Thoracic aorta (tissue), 2 donors: Measurements from ENCODE around the gene IGLL5. TPM values are rescaled to one million over a fixed set of nuclear protein-coding genes. Genes with fewer than 3 reads are reported as not detected.

Experiments used
- ATAC-seq: fragments of 150-250 bp; one replicate; pipeline ENCODE4 v1.8.0; 2017; ENCODE audit warnings: low read depth; ENCODE audit not compliant: insufficient number of reproducible peaks, low FRiP score
- DNase-seq: peaks from one replicate; pipeline ENCODE4 v3.0.0-alpha.2; 2020; ENCODE audit warnings: low spot score
- H3K27ac ChIP-seq, 2 donors: fragments of 200-600 bp; sonication (generic); 1 replicate in 1 of 2; 2 replicates in 1 of 2; pipeline ENCODE4 v1.5.1; 2016; ENCODE audit warnings: mild to moderate bottlenecking in 2 of 2, moderate library complexity in 2 of 2
- H3K27me3 ChIP-seq: fragments of 200-600 bp; sonication (generic); replicated peaks from 2 replicates; pipeline ENCODE4 v1.6.0; 2016; ENCODE audit warnings: mild to moderate bottlenecking; ENCODE audit not compliant: insufficient read depth
- H3K36me3 ChIP-seq: fragments of 200-600 bp; sonication (generic); one replicate; pipeline ENCODE4 v1.5.1; 2016
- H3K4me1 ChIP-seq, 2 donors: fragments of 200-600 bp; sonication (generic); 1 replicate in 1 of 2; 2 replicates in 1 of 2; pipeline versions ENCODE4 v1.5.1 to v1.6.0; 2016; ENCODE audit warnings: low read depth in 2 of 2, mild to moderate bottlenecking in 1 of 2; ENCODE audit not compliant: control insufficient read depth in 1 of 2
- H3K4me3 ChIP-seq: fragments of 200-600 bp; sonication (generic); 2 replicates; pipeline ENCODE4 v1.5.1; 2016; ENCODE audit warnings: mild to moderate bottlenecking
- H3K9me3 ChIP-seq: fragments of 200-600 bp; sonication (generic); 2 replicates; pipeline ENCODE4 v1.5.1; 2016
- CTCF ChIP-seq: fragments of 200-600 bp; sonication (generic); IDR thresholded peaks from one replicate; pipeline ENCODE4 v1.5.1; 2019; ENCODE audit warnings: antibody characterized with exemption
- total RNA-seq, 2 donors: library from RNA; depleted of rRNA; stranded (reverse); fragments of >200 nt; gene quantifications; one replicate each; pipeline versions ENCODE4 v1.1.0 to v1.2.3, GENCODE V29; 2016

The IGLL5 gene
- total RNA-seq, 2 donors from 2014 or later, result 4.3 TPM; not detected in 1

- H3K27me3 ChIP-seq, result no peaks in the 10 kb centered on the region
- no peaks in the 10 kb centered on the region for H3K9me3 ChIP-seq
- H3K4me3 ChIP-seq, result no peak overlapping the region
- no peaks in the 10 kb centered on the region for H3K36me3 ChIP-seq
- no peak for TF ChIP-seq CTCF
- DNase-seq (no peak), ATAC-seq (no peak)
- H3K4me1 ChIP-seq, result no peaks in the 10 kb centered on the region
- H3K27ac ChIP-seq, result no peak overlapping the region
These were observed 5.6 kb downstream of the IGLL5 start for GRCh38 chr22:22893077-22893805.

GRCh38 chr22:22893891-22894739, 6.5 kb downstream of the IGLL5 start:
- ATAC-seq, result no peak
- no peaks in the 10 kb centered on the region for H3K27me3 ChIP-seq
- H3K36me3 ChIP-seq, result no peaks in the 10 kb centered on the region
- no peaks in the 10 kb centered on the region for H3K9me3 ChIP-seq
- TF ChIP-seq CTCF, result no peak
- H3K4me1 ChIP-seq, result no peaks in the 10 kb centered on the region
- no peak overlapping the region for H3K27ac ChIP-seq
- H3K4me3 ChIP-seq, result no peak overlapping the region
- no peak for DNase-seq

GRCh38 chr22:22894740-22895731, 7.4 kb downstream of the IGLL5 start:
- DNase-seq (no peak), ATAC-seq (no peak)
- no peaks in the 10 kb centered on the region for H3K27me3 ChIP-seq
- TF ChIP-seq CTCF, result no peak
- no peaks in the 10 kb centered on the region for H3K36me3 ChIP-seq
- no peak overlapping the region for H3K4me3 ChIP-seq
- H3K4me1 ChIP-seq, result no peaks in the 10 kb centered on the region
- no peaks in the 10 kb centered on the region for H3K9me3 ChIP-seq
- no peak overlapping the region for H3K27ac ChIP-seq

- no peak for TF ChIP-seq CTCF
These were observed 8.3 kb downstream of the IGLL5 start for GRCh38 chr22:22895776-22896445.

More at GRCh38 chr22:22895776-22896445, 8.3 kb downstream of the IGLL5 start:
- no peaks in the 10 kb centered on the region for H3K4me1 ChIP-seq
- H3K4me3 ChIP-seq, result no peak overlapping the region
- H3K36me3 ChIP-seq, result no peaks in the 10 kb centered on the region
- DNase-seq, result no peak
- ATAC-seq, result no peak
- no peaks in the 10 kb centered on the region for H3K9me3 ChIP-seq
- no peaks in the 10 kb centered on the region for H3K27me3 ChIP-seq
- H3K27ac ChIP-seq, result no peak overlapping the region
